Measurements from ENCODE around the gene FOXE1. TPM values are rescaled to one million over a fixed set of nuclear protein-coding genes. Genes with fewer than 3 reads are reported as not detected.

FOXE1 gene
- total RNA-seq, 2 experiments from 2014 or later = not detected

DNA sequence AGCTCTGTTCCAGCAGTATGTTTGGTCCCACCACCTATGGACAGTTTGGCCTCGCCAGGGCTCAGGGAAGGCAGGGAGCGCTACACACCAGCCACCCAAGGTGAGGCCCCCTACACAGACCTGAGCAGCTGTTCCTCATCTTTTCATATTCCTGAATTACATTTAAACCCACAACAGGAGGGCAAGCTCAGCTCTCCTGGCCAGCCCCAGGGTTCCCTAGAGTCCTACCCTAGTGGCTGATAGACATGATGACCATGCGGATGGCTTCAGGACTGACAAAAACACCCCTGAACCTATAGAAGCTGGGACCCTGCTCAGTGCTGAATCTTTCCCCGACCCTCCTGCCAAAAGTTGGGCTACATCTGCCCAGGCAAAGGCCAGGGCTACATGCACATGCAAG lies 6.7 kb upstream of the FOXE1 start:
- no peak for ATAC-seq (ENCODE audit: poor library complexity)
- TF ChIP-seq CTCF (IDR thresholded peaks at IDR 0.05) = no peak
- ChIA-PET CTCF (interaction anchor here (1.4 kb wide), 1 partner anchor 136 kb away, joined by 3 read pairs; the partner anchor contains the start of gene ANP32B), POLR2A (no interaction called here)
- no peak overlapping the region for H3K4me3 ChIP-seq (ENCODE audit: low read length)
- Mint-ChIP-seq H3K9me3 (peaks cover 6% of the 10 kb centered on the region), H3K36me3 (ENCODE audit: low read depth) (no peaks in the 10 kb centered on the region), H3K27ac (no peak overlapping the region), H3K4me1 (ENCODE audit: low read depth) (peaks cover 25% of the 10 kb centered on the region), H3K4me3 (no peak overlapping the region), H3K27me3 (peaks cover 91% of the 10 kb centered on the region)
- DNase-seq = no peak
- peaks cover 4 to 14% of the 10 kb centered on the region in 2 experiments for H3K9me3 ChIP-seq (ENCODE audit: control insufficient read depth in 1 of 2, insufficient read depth in 1 of 2, low read length in 2 of 2)
- H3K27me3 ChIP-seq (ENCODE audit: control insufficient read depth in 1 of 2, insufficient read depth in 2 of 2, low read length in 2 of 2) = peaks cover 62 to 81% of the 10 kb centered on the region in 2 experiments
- peaks cover 23% of the 10 kb centered on the region for H3K4me1 ChIP-seq (ENCODE audit: insufficient read depth, low read length)
- H3K27ac ChIP-seq (ENCODE audit: low read depth in 1 of 2, low read length in 2 of 2) = no peak overlapping the region
- intact Hi-C loops (cut with DNase I, micrococcal nuclease) = no loop called here
- H3K36me3 ChIP-seq (ENCODE audit: insufficient read depth, low read length) = no peaks in the 10 kb centered on the region

DNA sequence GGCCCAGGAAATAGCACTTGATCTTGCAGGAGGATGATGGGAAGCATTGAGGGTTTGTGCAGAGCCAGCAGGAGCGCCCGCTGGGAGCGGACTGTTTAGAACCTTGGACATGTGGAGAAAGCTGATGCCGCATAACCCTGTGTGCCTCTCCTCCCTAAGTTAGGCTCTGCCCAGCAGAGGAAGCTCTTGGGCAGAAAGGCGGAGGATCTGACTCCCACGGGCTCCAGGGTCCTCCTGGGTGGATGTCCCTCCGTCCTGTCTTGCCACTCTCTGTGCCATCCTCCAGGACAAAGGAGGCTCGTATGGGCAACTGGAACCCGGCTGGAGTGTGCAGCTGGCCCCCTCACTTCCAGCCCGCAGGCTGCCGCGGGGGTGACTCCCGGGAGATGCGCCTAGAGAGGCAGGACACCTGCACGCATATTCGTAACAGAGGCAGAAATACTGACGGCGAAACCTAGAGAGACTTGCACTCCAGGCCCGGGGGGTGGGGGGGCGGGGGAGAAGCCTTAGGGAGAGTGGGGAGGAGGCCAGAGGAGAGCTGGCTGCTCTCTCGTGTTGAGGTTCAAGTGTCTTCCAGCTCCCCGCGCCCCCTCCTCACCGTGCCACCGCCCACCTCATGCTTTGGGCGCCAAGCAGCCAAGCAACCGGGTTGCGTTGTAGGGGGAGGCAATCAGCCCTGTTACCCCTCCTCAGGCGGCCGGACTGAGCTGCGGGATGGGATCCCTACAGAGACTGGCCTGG lies 5.4 kb upstream of the FOXE1 start:
- H3K4me1 Mint-ChIP-seq (ENCODE audit: low read depth) = peaks cover 33% of the 10 kb centered on the region
- DNase-seq (no peak), ATAC-seq (ENCODE audit: poor library complexity) (no peak)
- H3K4me1 ChIP-seq (ENCODE audit: insufficient read depth, low read length) = peaks cover 36% of the 10 kb centered on the region
- no peak overlapping the region for H3K27ac Mint-ChIP-seq
- H3K4me3 ChIP-seq (ENCODE audit: low read length) = no peak overlapping the region
- H3K27me3 ChIP-seq (ENCODE audit: control insufficient read depth in 1 of 2, insufficient read depth in 2 of 2, low read length in 2 of 2) = peaks cover 74 to 89% of the 10 kb centered on the region in 2 experiments
- ChIA-PET CTCF (no interaction called here), POLR2A (no interaction called here)
- intact Hi-C loops (cut with DNase I, micrococcal nuclease) = no loop called here
- peaks cover 96% of the 10 kb centered on the region for H3K27me3 Mint-ChIP-seq
- peak overlapping the region; percentile 46 for H3K4me3 Mint-ChIP-seq
- H3K9me3 ChIP-seq (ENCODE audit: control insufficient read depth in 1 of 2, insufficient read depth in 1 of 2, low read length in 2 of 2) = peaks cover 4 to 27% of the 10 kb centered on the region in 2 experiments
- H3K36me3 Mint-ChIP-seq (ENCODE audit: low read depth) = no peaks in the 10 kb centered on the region
- TF ChIP-seq CTCF (IDR thresholded peaks at IDR 0.05) = no peak
- no peak overlapping the region for H3K27ac ChIP-seq (ENCODE audit: low read depth in 1 of 2, low read length in 2 of 2)
- no peaks in the 10 kb centered on the region for H3K36me3 ChIP-seq (ENCODE audit: insufficient read depth, low read length)
- H3K9me3 Mint-ChIP-seq = peaks cover 4% of the 10 kb centered on the region

DNA sequence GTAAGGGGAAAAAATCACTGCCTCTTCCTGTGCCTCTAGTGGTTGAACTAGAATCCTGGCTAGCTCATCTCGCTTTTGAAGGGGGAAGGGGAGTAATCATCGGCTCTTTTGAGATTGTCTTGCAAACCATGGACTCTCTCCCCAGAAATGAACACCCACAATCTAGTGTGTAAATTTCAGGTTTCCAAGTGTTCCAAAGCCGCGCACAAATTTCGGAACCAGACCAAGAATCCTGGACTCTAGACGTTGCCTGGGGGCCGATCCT lies 4.9 kb upstream of the FOXE1 start:
- Mint-ChIP-seq H3K27ac (no peak overlapping the region), H3K4me3 (peak overlapping the region; percentile 13), H3K27me3 (peaks cover 92% of the 10 kb centered on the region), H3K36me3 (ENCODE audit: low read depth) (no peaks in the 10 kb centered on the region), H3K4me1 (ENCODE audit: low read depth) (peaks cover 33% of the 10 kb centered on the region), H3K9me3 (peaks cover 4% of the 10 kb centered on the region)
- H3K4me3 ChIP-seq (ENCODE audit: low read length) = no peak overlapping the region
- no peak overlapping the region for H3K27ac ChIP-seq (ENCODE audit: low read depth in 1 of 2, low read length in 2 of 2)
- no peak for TF ChIP-seq CTCF (IDR thresholded peaks at IDR 0.05)
- POLR2A ChIA-PET = no interaction called here
- H3K4me1 ChIP-seq (ENCODE audit: insufficient read depth, low read length) = peaks cover 41% of the 10 kb centered on the region
- H3K9me3 ChIP-seq (ENCODE audit: control insufficient read depth in 1 of 2, insufficient read depth in 1 of 2, low read length in 2 of 2) = peaks cover 4 to 29% of the 10 kb centered on the region in 2 experiments
- intact Hi-C loops (cut with DNase I, micrococcal nuclease) = no loop called here
- peaks cover 72 to 89% of the 10 kb centered on the region in 2 experiments for H3K27me3 ChIP-seq (ENCODE audit: control insufficient read depth in 1 of 2, insufficient read depth in 2 of 2, low read length in 2 of 2)
- DNase-seq (no peak), ATAC-seq (ENCODE audit: poor library complexity) (no peak)
- CTCF ChIA-PET = no interaction called here
- H3K36me3 ChIP-seq (ENCODE audit: insufficient read depth, low read length) = no peaks in the 10 kb centered on the region

Measured in CD4-positive, alpha-beta T cell (primary cell).